GM21515 (cell line): Measurements from ENCODE around the gene TMEM150B.

ENCODE experiments used
- ATAC-seq: cut with Tn5 transposase; IDR thresholded peaks from one replicate; pipeline ENCODE4 v1.9.1; 2021; ENCODE audit not compliant: unreplicated experiment

Gene TMEM150B

GRCh38 chr19:55355213-55355821 lies 30.2 kb upstream of the TMEM150B start:
- no peak for ATAC-seq

- ATAC-seq = no peak
Measured at GRCh38 chr19:55354698-55355212, 29.6 kb upstream of the TMEM150B start, which contains the start of gene COX6B2. TSS of gene COX6B2 (minus strand) at chr19:55354719. CDS start at chr19:55354521, 198 bp downstream.

GRCh38 chr19:55353803-55354697 lies 28.9 kb upstream of the TMEM150B start:
- no peak for ATAC-seq

GRCh38 chr19:55353356-55353802 lies 28.2 kb upstream of the TMEM150B start:
- ATAC-seq = no peak

- no peak for ATAC-seq
Measured at GRCh38 chr19:55352549-55353145, 27.5 kb upstream of the TMEM150B start.

GRCh38 chr19:55352040-55352439 lies 26.9 kb upstream of the TMEM150B start:
- no peak for ATAC-seq

- ATAC-seq = no peak
Measured at GRCh38 chr19:55350620-55351315, 25.6 kb upstream of the TMEM150B start.

- ATAC-seq = no peak
Measured at GRCh38 chr19:55348317-55349034, 23.3 kb upstream of the TMEM150B start.

- ATAC-seq = no peak
Measured at GRCh38 chr19:55347442-55348009, 22.4 kb upstream of the TMEM150B start.

- ATAC-seq = no peak
Measured at GRCh38 chr19:55346725-55347441, 21.7 kb upstream of the TMEM150B start.

GRCh38 chr19:55345818-55346724 lies 20.9 kb upstream of the TMEM150B start:
- no peak for ATAC-seq

GRCh38 chr19:55345101-55345817 lies 20.1 kb upstream of the TMEM150B start:
- no peak for ATAC-seq

- ATAC-seq = no peak
Measured at GRCh38 chr19:55344444-55344843, 19.3 kb upstream of the TMEM150B start.

- no peak for ATAC-seq
Measured at GRCh38 chr19:55341595-55342531, 16.7 kb upstream of the TMEM150B start.

GRCh38 chr19:55341171-55341588 lies 16.0 kb upstream of the TMEM150B start:
- ATAC-seq = no peak

- ATAC-seq = no peak
Measured at GRCh38 chr19:55340784-55341147, 15.6 kb upstream of the TMEM150B start.
